Measurements from ENCODE around the gene MDFIC.

The MDFIC gene

DNA sequence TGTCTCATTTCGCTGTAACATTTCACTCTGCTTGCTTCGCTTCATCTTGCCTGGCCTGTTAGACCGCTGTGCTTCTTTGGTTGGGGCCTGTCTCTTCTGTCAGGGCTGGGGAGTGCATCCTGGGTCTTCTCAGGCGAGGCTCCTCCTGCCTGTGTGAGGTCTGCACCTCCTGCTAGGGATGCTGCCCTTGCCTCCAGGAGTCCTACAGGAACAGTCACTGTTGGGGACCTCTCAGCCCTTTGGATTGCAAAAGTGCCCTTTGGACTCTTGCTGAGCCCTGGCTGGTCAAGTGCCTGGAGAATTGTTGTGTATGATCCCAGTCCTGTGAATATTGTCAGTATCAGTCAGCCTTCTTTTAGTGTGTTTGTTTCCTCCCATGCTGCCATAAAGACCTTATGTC lies 84.1 kb downstream of the MDFIC start:
- Mint-ChIP-seq H3K4me1 (ENCODE audit: low read depth) (peaks cover 71% of the 10 kb centered on the region), H3K27me3 (ENCODE audit: low read depth) (no peaks in the 10 kb centered on the region), H3K36me3 (ENCODE audit: low read depth) (peaks cover 60% of the 10 kb centered on the region), H3K27ac (peak overlapping the region; percentile 68), H3K9me3 (no peaks in the 10 kb centered on the region), H3K4me3 (peak overlapping the region; percentile 29)
- no peak for DNase-seq (ENCODE audit: low spot score)

DNA sequence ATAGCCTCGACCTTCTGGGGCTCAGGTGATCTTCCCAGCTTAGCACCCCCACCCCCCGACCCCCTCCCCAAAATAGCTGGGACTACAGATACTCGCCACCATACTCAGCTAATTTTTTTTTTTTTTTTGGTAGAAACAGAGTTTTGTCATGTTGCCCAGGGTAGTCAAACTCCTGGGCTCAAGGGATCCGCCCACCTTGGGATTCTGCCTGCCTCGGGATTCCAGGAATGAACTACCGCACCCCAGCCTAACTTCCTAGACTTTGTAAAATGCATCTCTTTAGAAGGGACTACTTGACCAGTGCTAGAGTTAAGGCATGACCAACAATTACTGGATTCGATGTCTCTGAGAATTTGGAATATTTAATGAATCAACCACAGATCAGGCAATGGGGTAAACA lies 85.9 kb downstream of the MDFIC start:
- Mint-ChIP-seq H3K27me3 (ENCODE audit: low read depth) (no peaks in the 10 kb centered on the region), H3K4me1 (ENCODE audit: low read depth) (peaks cover 76% of the 10 kb centered on the region), H3K36me3 (ENCODE audit: low read depth) (peaks cover 63% of the 10 kb centered on the region), H3K4me3 (peak overlapping the region; percentile 65), H3K9me3 (peaks cover 8% of the 10 kb centered on the region), H3K27ac (peak overlapping the region; percentile 79)
- DNase-seq (ENCODE audit: low spot score): no peak

DNA sequence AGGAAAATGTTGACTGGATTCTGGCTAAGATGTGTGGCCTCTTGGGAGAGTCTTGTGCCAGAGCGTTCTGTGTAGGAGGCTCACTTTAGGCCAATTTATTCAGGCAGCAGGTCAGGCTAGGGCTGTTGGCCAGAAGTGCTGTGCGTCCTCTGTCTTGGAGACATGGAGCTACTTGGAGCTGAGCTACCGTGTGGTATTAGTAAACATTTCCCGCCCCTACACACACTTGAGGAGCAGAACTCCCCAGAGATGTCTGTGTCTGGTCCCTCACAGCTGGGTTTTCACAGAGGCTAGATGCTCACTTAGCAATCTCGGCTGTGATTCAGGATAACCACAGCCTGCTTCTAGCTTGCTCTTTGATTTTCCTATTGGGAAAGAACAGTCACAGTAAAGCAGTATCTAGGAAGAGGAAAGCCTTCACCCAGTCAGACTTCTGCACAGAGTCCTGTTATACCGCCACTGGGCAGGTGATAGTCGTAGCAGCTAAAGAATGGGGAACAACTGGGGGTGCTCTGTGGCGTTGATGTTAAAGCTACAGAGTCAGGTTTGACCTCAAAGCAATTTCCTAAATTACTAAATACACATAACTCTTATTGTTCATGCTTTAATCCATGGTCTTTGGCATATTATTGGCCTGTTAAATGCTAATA lies 86.7 kb downstream of the MDFIC start:
- Mint-ChIP-seq H3K36me3 (ENCODE audit: low read depth) (peaks cover 62% of the 10 kb centered on the region), H3K27ac (peak overlapping the region; percentile 79)
- peak; percentile 7 for DNase-seq (ENCODE audit: low spot score)

DNA sequence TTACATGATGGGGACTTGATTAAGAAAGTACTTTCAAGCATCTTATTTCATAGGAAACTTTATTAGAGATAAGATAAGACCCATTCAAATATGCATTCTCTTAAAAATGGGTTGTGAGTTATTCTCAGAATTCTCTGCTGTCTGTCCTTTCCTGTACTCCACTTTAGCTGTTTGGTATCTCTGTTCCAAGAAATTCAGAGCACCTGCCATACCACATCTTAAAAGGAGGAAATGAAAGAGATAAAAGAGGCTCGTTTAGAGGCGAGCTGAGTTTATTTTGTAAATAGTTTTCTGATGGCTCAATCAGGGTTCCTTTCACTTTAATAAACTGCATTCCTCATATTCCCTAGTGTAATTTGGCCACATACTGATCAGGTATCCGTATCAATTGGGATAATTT lies 87.2 kb downstream of the MDFIC start:
- DNase-seq (ENCODE audit: low spot score): no peak
- Mint-ChIP-seq H3K9me3 (peaks cover 16% of the 10 kb centered on the region), H3K4me3 (peak overlapping the region; percentile 65), H3K27ac (peak overlapping the region; percentile 79), H3K27me3 (ENCODE audit: low read depth) (no peaks in the 10 kb centered on the region), H3K4me1 (ENCODE audit: low read depth) (peaks cover 77% of the 10 kb centered on the region), H3K36me3 (ENCODE audit: low read depth) (peaks cover 64% of the 10 kb centered on the region)

More for the DNA sequence above, 86.7 kb downstream of the MDFIC start:
- H3K9me3 Mint-ChIP-seq: peaks cover 15% of the 10 kb centered on the region
- H3K4me3 Mint-ChIP-seq: peak overlapping the region; percentile 65
- no peaks in the 10 kb centered on the region for H3K27me3 Mint-ChIP-seq (ENCODE audit: low read depth)
- peaks cover 74% of the 10 kb centered on the region for H3K4me1 Mint-ChIP-seq (ENCODE audit: low read depth)

DNA sequence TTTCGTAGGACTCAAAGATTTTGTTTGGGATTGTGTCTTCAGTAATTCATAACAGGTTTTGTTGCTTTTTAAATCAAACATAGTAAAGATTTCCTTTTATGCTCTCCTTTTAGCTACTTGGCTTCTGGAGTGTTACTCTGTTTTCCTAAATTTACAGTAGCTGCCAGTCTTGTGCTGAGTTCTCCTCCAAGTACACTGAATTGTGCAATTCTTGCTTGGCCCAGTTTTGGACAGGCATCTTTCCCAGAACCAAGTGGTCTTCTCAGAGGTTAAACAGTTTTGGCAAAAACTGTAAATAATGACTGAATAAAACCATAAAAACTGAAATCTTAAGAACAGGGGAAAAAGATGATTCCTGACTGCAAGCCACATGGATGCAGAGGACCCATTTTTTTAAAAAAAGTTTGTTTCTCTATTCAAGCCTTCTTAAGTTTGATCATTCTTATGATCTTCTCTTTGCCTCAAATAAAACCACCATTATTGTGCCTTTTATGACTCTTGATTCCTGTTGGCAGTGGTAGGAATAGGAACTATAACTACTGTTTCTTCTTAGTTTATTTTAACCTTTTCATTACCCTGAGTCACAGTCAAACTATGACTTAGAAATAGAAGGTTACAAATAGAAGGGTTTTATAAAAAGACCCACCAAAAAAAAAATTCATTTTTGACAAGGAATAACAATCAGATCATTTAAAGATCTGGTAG lies 88.0 kb downstream of the MDFIC start:
- Mint-ChIP-seq H3K4me3 (peak overlapping the region; percentile 65), H3K9me3 (peaks cover 16% of the 10 kb centered on the region), H3K36me3 (ENCODE audit: low read depth) (peaks cover 65% of the 10 kb centered on the region), H3K27me3 (ENCODE audit: low read depth) (no peaks in the 10 kb centered on the region), H3K27ac (peak overlapping the region; percentile 79), H3K4me1 (ENCODE audit: low read depth) (peaks cover 80% of the 10 kb centered on the region)
- DNase-seq (ENCODE audit: low spot score): no peak

DNA sequence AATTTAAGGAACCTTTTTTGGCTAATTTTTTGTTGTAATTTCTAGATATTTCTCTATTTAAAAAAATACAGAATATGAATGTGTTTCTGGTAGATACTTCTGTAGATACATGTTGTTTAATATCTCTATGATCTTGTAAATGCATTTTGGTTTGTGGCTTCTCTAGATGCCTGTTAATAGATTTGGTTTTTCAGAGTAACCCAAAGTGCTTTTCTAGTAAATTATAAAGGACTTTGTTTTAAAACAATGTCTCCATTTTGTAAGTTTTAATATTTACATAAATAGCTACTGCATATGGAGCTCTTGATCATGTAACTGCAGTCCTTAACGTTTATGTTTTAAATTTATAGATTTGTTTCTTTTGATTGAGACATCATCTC lies 88.5 kb downstream of the MDFIC start:
- no peaks in the 10 kb centered on the region for H3K27me3 Mint-ChIP-seq (ENCODE audit: low read depth)
- peak overlapping the region; percentile 43 for H3K4me3 Mint-ChIP-seq
- peaks cover 79% of the 10 kb centered on the region for H3K4me1 Mint-ChIP-seq (ENCODE audit: low read depth)
- peak overlapping the region; percentile 67 for H3K27ac Mint-ChIP-seq
- peaks cover 16% of the 10 kb centered on the region for H3K9me3 Mint-ChIP-seq
- H3K36me3 Mint-ChIP-seq (ENCODE audit: low read depth): peaks cover 64% of the 10 kb centered on the region
- DNase-seq (ENCODE audit: low spot score): no peak

DNA sequence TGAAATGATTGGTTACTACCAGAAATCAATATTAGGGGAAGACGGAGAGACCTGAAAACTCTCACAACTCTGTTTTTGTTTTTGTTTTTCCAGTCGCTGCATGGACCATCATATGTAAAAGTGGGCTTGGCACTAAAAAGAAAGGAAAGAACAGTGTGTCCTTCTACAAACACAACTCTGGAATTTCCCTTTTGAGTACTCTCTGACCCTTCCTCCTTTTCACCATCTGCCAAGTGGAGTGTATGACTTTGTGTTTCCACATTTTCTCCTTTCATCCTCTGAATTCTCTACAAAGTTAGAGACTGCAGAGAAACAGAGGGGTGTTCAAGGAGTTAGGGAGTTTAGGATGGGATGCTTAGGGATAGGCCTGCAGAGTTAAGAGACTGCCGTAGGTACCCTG lies 92.0 kb downstream of the MDFIC start:
- no peak overlapping the region for H3K4me3 Mint-ChIP-seq
- peaks cover 59% of the 10 kb centered on the region for H3K36me3 Mint-ChIP-seq (ENCODE audit: low read depth)
- peak overlapping the region; percentile 55 for H3K27ac Mint-ChIP-seq
- no peaks in the 10 kb centered on the region for H3K27me3 Mint-ChIP-seq (ENCODE audit: low read depth)
- H3K9me3 Mint-ChIP-seq: peaks cover 19% of the 10 kb centered on the region
- no peak for DNase-seq (ENCODE audit: low spot score)
- H3K4me1 Mint-ChIP-seq (ENCODE audit: low read depth): peaks cover 61% of the 10 kb centered on the region

DNA sequence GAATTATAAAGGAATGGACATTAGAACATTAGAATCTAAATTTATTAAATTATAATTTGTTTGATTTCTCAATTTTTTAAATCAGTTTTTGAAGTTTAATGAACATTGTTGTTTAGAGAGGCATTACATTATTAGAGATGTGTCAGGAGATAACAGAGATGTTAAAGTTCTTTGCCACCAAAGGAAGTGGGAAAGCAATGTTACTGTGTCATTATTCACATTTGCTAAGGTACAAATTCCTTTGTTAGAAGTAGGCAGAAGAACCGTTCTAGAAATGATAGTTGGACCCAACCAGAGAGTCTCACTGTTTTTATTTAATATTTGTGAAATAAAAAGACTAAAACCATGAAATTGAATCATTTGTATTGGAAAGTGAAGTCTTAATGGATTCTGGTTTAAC lies 92.9 kb downstream of the MDFIC start:
- Mint-ChIP-seq H3K4me3 (no peak overlapping the region), H3K9me3 (peaks cover 19% of the 10 kb centered on the region), H3K36me3 (ENCODE audit: low read depth) (peaks cover 64% of the 10 kb centered on the region), H3K27me3 (ENCODE audit: low read depth) (no peaks in the 10 kb centered on the region), H3K4me1 (ENCODE audit: low read depth) (peaks cover 53% of the 10 kb centered on the region), H3K27ac (no peak overlapping the region)
- no peak for DNase-seq (ENCODE audit: low spot score)

DNA sequence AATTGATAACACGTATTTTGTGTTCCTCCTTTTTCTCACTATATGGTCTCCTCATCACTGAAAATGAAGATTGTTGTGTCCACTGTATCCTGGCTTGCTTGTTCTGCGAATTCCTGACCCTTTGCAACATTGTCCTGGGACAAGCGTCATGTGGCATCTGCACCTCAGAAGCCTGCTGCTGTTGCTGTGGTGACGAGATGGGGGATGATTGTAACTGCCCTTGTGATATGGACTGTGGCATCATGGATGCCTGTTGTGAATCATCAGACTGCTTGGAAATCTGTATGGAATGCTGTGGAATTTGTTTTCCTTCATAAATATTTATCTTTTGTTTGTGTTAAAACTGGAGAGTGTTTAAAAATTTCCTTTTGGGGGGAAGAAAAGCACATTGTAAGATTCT lies 93.7 kb downstream of the MDFIC start:
- DNase-seq (ENCODE audit: low spot score): no peak
- peaks cover 55% of the 10 kb centered on the region for H3K4me1 Mint-ChIP-seq (ENCODE audit: low read depth)
- no peak overlapping the region for H3K27ac Mint-ChIP-seq
- peaks cover 71% of the 10 kb centered on the region for H3K36me3 Mint-ChIP-seq (ENCODE audit: low read depth)
- H3K9me3 Mint-ChIP-seq: peaks cover 19% of the 10 kb centered on the region
- no peak overlapping the region for H3K4me3 Mint-ChIP-seq
- no peaks in the 10 kb centered on the region for H3K27me3 Mint-ChIP-seq (ENCODE audit: low read depth)

DNA sequence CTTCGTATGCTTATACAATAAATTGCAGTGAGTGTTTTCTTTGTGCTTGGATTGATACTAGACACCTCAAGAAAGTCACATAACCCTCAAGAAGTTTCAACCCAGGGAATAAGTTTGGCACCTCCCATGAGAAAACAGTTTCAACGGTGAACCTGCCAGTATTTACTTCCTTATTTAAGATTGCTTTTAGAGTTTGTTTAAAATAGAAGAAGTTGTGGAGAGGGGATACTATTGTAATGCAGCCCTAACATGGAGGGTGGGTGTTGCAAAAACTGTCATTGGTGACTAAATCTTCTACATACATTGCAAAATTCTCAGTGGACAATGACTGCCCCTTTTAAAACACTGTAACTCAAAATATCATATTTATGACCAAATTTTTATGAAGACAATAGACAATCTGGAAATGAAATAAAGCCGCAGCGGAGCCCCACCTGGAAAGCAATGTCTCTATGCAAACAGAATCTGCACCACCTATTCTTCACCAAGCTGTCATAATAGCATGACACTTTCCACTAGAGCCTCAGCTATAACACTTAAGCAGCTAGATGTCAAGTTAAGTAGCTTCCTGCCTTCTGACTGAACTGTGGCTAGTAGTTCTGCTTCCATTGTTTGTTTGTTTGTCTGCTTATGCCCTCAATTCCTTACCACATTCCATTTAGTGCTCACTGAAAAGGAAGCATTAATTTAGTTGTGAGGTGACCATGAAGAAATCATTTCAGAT lies 98.2 kb downstream of the MDFIC start:
- Mint-ChIP-seq H3K27me3 (ENCODE audit: low read depth) (no peaks in the 10 kb centered on the region), H3K36me3 (ENCODE audit: low read depth) (peaks cover 39% of the 10 kb centered on the region), H3K4me3 (no peak overlapping the region), H3K9me3 (peaks cover 3% of the 10 kb centered on the region), H3K27ac (no peak overlapping the region), H3K4me1 (ENCODE audit: low read depth) (peaks cover 34% of the 10 kb centered on the region)
- DNase-seq (ENCODE audit: low spot score): no peak

DNA sequence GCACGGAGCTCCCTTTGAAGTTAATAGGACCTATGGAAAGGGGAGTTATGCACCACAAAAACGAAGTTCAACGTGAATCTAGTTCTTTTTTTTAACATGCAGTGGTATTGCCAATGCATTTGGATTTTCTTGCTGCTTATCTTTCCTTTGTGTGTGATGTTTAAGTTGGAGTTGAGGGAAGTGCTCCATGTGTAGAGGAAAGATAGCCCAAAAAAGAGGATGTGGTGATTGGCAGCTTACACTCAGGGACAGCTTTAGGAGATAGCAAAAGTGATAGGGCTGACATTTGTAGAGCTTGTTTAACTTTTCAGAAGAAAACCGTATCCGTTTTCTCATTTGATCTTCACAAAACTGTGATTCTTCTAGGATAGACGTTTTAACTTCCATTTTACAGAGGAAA lies 101.3 kb downstream of the MDFIC start:
- Mint-ChIP-seq H3K27ac (no peak overlapping the region), H3K36me3 (ENCODE audit: low read depth) (peaks cover 23% of the 10 kb centered on the region), H3K4me3 (no peak overlapping the region), H3K27me3 (ENCODE audit: low read depth) (no peaks in the 10 kb centered on the region), H3K4me1 (ENCODE audit: low read depth) (peaks cover 20% of the 10 kb centered on the region), H3K9me3 (peaks cover 4% of the 10 kb centered on the region)
- DNase-seq (ENCODE audit: low spot score): no peak

DNA sequence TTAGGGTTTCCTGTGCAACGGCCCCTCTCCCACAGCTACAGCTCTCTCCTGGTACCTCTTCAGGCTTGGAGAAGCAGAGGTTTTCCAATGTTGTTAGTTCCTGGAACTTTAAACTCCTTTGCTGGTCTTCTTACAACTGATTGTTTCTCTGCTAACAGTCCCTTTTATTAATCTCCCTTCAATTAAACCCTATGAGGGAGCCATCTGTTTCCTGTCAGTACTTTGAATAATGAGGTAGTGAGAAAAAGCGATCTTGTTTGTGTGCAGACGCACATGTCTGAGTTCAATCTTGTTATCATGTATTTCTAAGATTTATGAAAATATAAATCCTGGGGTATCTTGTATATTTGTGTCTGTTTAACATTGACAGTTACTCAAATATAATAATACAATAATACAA lies 102.4 kb downstream of the MDFIC start:
- H3K27me3 Mint-ChIP-seq (ENCODE audit: low read depth): no peaks in the 10 kb centered on the region
- no peak for DNase-seq (ENCODE audit: low spot score)
- H3K4me1 Mint-ChIP-seq (ENCODE audit: low read depth): peaks cover 20% of the 10 kb centered on the region
- H3K9me3 Mint-ChIP-seq: peaks cover 4% of the 10 kb centered on the region
- peaks cover 20% of the 10 kb centered on the region for H3K36me3 Mint-ChIP-seq (ENCODE audit: low read depth)
- H3K4me3 Mint-ChIP-seq: no peak overlapping the region
- H3K27ac Mint-ChIP-seq: no peak overlapping the region

DNA sequence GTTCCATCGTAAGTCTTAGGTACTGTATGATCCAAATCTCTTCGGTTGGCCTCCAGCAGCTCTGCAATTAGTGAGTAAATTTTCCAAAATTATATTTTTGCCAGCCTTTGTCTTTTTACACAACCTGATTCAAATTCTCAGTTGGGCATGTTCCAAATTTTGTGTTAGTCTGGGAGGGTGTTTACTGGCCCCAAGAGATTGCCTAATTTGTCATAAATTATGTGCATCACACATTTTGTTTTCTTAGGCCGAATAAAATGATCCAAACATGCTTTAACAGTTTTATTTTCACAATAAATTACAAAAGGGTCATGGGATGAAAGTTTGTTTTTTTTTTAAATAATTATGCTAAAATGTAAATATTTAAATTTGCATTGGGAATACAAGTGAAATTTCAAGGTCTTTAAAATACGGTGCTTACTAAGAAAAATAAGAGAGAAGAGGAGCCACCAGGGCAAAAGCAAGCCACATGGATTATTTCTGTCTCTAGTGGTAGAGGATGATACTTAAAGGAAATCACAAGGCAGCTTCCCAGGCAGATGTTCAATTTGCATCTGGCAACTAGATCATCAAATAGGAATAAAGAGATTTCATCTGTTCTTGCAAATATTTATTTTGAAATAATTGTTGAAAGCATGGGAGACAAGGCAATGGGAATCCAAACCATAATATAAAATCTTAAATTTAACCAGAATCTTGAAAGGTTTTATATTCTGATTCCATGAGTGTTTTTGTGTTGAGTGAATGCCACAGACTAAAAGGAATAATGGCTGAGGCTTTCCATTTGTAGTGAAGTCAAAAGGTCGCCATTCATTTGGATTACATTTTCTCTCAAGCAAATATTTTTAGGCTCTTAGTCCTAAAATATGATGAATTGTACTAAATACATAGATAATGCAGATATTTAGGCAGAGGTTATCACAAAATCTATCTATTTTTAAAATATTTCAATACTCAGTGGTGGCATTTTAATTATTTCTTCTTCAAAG lies 111.1 kb downstream of the MDFIC start:
- Mint-ChIP-seq H3K4me3 (no peak overlapping the region), H3K36me3 (ENCODE audit: low read depth) (peaks cover 9% of the 10 kb centered on the region), H3K27me3 (ENCODE audit: low read depth) (peaks cover 4% of the 10 kb centered on the region), H3K4me1 (ENCODE audit: low read depth) (peaks cover 13% of the 10 kb centered on the region), H3K9me3 (peaks cover 5% of the 10 kb centered on the region), H3K27ac (no peak overlapping the region)
- DNase-seq (ENCODE audit: low spot score): no peak

Data from T-helper 2 cell treated with Interferon-gamma antibody and Interleukin-4, amounts not matched to agents 5 μg/mL and 100 μg/mL, for 36 hours (primary cell).